Spleen (tissue), 11 donors: ENCODE measurements around the gene KCNQ1. TPM values are rescaled to one million over a fixed set of nuclear protein-coding genes. Genes with fewer than 3 reads are reported as not detected.

Experiments
- DNase-seq: peaks from one replicate; pipeline ENCODE4 v3.0.0-alpha.2; 2020
- H3K27ac ChIP-seq, 8 donors: fragments of 200-600 bp; sonication (generic) in 7 of 8; 1 replicate in 4 of 8; 2 replicates in 4 of 8; pipeline versions ENCODE4 v1.5.0 to v1.8.0; 2016 to 2021; ENCODE audit warnings: inconsistent platforms in 4 of 8, mild to moderate bottlenecking in 4 of 8, moderate library complexity in 1 of 8
- H3K27me3 ChIP-seq, 7 donors: fragments of 200-600 bp; sonication (generic) in 6 of 7; replicated peaks in 1 of 7; 1 replicate in 4 of 7; 2 replicates in 3 of 7; pipeline versions ENCODE4 v1.5.0 to v1.8.0; 2016 to 2021; ENCODE audit warnings: inconsistent platforms in 3 of 7, mild to moderate bottlenecking in 1 of 7
- H3K36me3 ChIP-seq, 6 donors: fragments of 200-600 bp; sonication (generic) in 5 of 6; 1 replicate in 4 of 6; 2 replicates in 2 of 6; pipeline versions ENCODE4 v1.5.0 to v1.8.0; 2016 to 2021; ENCODE audit warnings: inconsistent platforms in 2 of 6
- H3K4me1 ChIP-seq, 6 donors: fragments of 200-600 bp; sonication (generic) in 5 of 6; 1 replicate in 3 of 6; 2 replicates in 3 of 6; pipeline versions ENCODE4 v1.5.0 to v1.8.0; 2016 to 2021; ENCODE audit warnings: inconsistent platforms in 3 of 6
- H3K4me3 ChIP-seq, 8 donors: fragments of 200-600 bp; sonication (generic) in 7 of 8; 1 replicate in 4 of 8; 2 replicates in 4 of 8; pipeline versions ENCODE4 v1.5.0 to v1.8.0; 2016 to 2021; ENCODE audit warnings: inconsistent platforms in 4 of 8, mild to moderate bottlenecking in 4 of 8, moderate library complexity in 2 of 8
- H3K9me3 ChIP-seq, 8 donors: fragments of 200-600 bp; sonication (generic) in 7 of 8; 1 replicate in 4 of 8; 2 replicates in 4 of 8; pipeline versions ENCODE4 v1.5.0 to v1.8.0; 2016 to 2021; ENCODE audit warnings: inconsistent platforms in 4 of 8
- POLR2A ChIP-seq, 3 donors: fragments of 450-650 bp; IDR thresholded peaks; one replicate each; pipeline ENCODE4 v1.5.1; 2017; ENCODE audit warnings: antibody characterized with exemption in 3 of 3, mild to moderate bottlenecking in 1 of 3
- POLR2AphosphoS5 ChIP-seq, 3 donors: sonication (generic); formaldehyde crosslinking; IDR thresholded peaks; one replicate each; pipeline ENCODE4 v1.5.1; 2017; ENCODE audit warnings: antibody characterized with exemption in 3 of 3
- WGBS, 5 donors: extraction: QIAGEN DNeasy Blood & Tissue Kit in 3 of 5; methylation state at CpG; one replicate each; pipeline versions ENCODE4 v1.1.5 to v1.1.7; 2013 to 2018; 5-methylcytosine and 5-hydroxymethylcytosine counted together
- intact Hi-C: fragments of 100-400 bp; cut with DNase I; formaldehyde crosslinking; loops from one replicate; pipeline ENCODE4 v1.15.0; 2023; ENCODE audit warnings: low total_unique reads
- polyA plus RNA-seq, 3 donors: library from polyadenylated mRNA; stranded (reverse); fragments of 200-250 nt; gene quantifications; one replicate each; pipeline ENCODE4 v1.2.1, GENCODE V29; 2013
- total RNA-seq, 7 donors: library from RNA; depleted of rRNA in 3 of 7; stranded (reverse); fragments of >200 nt in 3 of 7; fragmentation: NEBNext Ultra II Directional in 4 of 7; extraction: Animal tissue kit (Norgen Biotek cat#: 25700) in 4 of 7; gene quantifications; one replicate each; pipeline versions ENCODE4 v1.1.0 to v1.2.1, GENCODE V29; 2016 to 2021
- TF ChIP-seq, protein P1 (sequence below), 11 experiments: fragments of 200-600 bp in 7 of 11; fragments of 450-650 bp in 4 of 11; sonication (generic) in 4 of 11; IDR thresholded peaks in 8 of 11; conservative IDR thresholded peaks in 3 of 11; 1 replicate in 7 of 11; 2 replicates in 4 of 11; pipeline versions ENCODE4 v1.4.0 to v1.8.0; 2016 to 2021; ENCODE audit warnings: antibody characterized with exemption in 11 of 11, inconsistent platforms in 4 of 11, mild to moderate bottlenecking in 1 of 11
- donor health status: healthy with polysubstance abuse.
- donor health status: DM: no; HTN: no; CAD: no; lungs with moderate emphysema.
- donor health status: DM: no; HTN: no; CAD: no.
- donor health status: Bipolar disorder and iron deficiency.
- donor health status: healthy.
- donor health status: DM: no; HTN: no; CAD: no.
- donor health status: DM: yes; HTN: yes; CAD: no.

The KCNQ1 gene
- total and polyA plus RNA-seq, 10 donors = 3.3 to 21.6 (median 13.5) TPM

DNA sequence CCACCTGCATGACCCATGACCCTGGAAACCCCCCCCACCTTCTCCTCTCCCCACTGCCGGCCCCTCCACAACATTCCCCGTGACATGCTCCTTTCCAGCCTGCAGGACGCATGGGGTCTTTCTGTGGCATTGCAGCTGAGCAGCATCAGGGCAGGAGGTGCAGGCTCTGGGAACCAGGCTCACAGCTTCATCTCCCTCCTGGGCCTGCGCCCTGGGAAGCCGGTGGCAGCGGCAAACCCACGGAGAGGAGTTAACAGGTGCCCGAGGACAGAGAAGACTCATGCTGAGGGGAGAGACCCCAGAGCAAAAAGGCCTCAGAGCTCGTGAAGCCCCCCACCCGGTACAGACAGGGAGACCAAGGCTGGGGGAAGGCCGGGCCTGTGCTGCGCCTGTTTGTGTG lies 408.6 kb downstream of the KCNQ1 start:
- intact Hi-C loops = no loop called here
- H3K4me1 ChIP-seq = no peaks in the 10 kb centered on the region
- TF ChIP-seq POLR2AphosphoS5 (IDR thresholded peaks at IDR 0.05) (no peak), POLR2A (IDR thresholded peaks at IDR 0.05) (no peak)
- TF ChIP-seq, protein P1, sequence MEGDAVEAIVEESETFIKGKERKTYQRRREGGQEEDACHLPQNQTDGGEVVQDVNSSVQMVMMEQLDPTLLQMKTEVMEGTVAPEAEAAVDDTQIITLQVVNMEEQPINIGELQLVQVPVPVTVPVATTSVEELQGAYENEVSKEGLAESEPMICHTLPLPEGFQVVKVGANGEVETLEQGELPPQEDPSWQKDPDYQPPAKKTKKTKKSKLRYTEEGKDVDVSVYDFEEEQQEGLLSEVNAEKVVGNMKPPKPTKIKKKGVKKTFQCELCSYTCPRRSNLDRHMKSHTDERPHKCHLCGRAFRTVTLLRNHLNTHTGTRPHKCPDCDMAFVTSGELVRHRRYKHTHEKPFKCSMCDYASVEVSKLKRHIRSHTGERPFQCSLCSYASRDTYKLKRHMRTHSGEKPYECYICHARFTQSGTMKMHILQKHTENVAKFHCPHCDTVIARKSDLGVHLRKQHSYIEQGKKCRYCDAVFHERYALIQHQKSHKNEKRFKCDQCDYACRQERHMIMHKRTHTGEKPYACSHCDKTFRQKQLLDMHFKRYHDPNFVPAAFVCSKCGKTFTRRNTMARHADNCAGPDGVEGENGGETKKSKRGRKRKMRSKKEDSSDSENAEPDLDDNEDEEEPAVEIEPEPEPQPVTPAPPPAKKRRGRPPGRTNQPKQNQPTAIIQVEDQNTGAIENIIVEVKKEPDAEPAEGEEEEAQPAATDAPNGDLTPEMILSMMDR (IDR thresholded peaks at IDR 0.05 in 8 of 11, conservative IDR thresholded peaks at IDR 0.05 in 3 of 11) = no peak
- DNase-seq = no peak
- 91 to 96% (median 93%) methylated on average over 12 of the region's 12 CpGs for WGBS, 5 donors
- H3K27me3 ChIP-seq = no peaks in the 10 kb centered on the region
- H3K4me3 ChIP-seq = no peak overlapping the region
- H3K27ac ChIP-seq = no peak overlapping the region
- peaks cover 0 to 1% (median 0%) of the 10 kb centered on the region in 6 donors for H3K36me3 ChIP-seq
- H3K9me3 ChIP-seq = no peaks in the 10 kb centered on the region

DNA sequence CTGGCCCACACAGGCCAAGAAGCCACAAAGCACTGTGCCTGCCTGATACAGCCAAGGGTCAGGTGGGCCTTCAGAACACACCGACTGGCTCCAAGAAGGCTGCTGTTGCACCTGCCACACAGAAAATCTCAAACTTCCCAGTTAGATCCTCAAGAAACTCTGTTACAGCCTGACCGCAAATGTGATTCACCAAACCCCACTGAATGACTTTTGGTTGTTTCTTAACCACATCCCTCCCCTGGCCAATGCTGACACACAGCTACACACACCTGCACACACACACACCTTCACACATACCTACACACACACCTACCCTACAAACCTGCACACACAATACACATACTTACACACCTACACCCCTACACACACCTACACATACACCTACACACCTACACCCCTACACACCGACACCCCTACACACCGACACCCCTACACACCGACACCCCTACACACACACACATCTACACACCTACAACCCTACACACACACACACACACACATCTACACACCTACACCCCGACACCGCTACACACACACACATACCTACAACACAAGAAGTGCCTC lies 409.3 kb downstream of the KCNQ1 start:
- TF ChIP-seq POLR2AphosphoS5 (IDR thresholded peaks at IDR 0.05) (no peak), POLR2A (IDR thresholded peaks at IDR 0.05) (no peak)
- TF ChIP-seq, protein P1 (IDR thresholded peaks at IDR 0.05 in 8 of 11, conservative IDR thresholded peaks at IDR 0.05 in 3 of 11) = no peak
- Histone ChIP-seq H3K4me3 (no peak overlapping the region), H3K27me3 (no peaks in the 10 kb centered on the region), H3K36me3 (no peaks in the 10 kb centered on the region), H3K9me3 (no peaks in the 10 kb centered on the region), H3K27ac (no peak overlapping the region), H3K4me1 (no peaks in the 10 kb centered on the region)
- DNase-seq = no peak
- intact Hi-C loops = no loop called here
- WGBS, 5 donors = 78 to 97% (median 95%) methylated on average over 7 of the region's 7 CpGs

DNA sequence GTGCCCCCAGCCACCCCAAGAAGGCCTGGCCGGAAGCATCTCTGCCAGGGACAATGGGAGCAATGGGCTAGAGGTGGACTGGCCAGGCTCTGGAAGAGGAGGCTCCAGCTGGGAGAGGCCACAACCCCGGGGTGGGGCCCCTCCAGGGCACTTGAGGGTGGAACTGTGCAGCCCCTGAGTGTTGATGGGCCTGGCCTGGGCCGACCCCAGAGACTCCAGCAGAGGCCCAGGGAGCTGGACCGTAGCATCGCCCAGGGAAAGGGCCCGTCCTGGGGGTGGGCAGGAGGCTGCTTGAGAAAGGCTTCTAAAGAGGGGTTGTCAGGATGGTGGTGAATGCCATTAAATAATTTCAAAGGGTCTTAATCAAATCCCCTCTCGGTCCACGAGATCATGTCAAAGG lies 410.4 kb downstream of the KCNQ1 start:
- peaks cover 0 to 3% (median 0%) of the 10 kb centered on the region in 7 donors for H3K27me3 ChIP-seq
- H3K4me1 ChIP-seq = no peaks in the 10 kb centered on the region
- TF ChIP-seq, protein P1 (IDR thresholded peaks at IDR 0.05 in 8 of 11, conservative IDR thresholded peaks at IDR 0.05 in 3 of 11) = no peak
- TF ChIP-seq POLR2A (IDR thresholded peaks at IDR 0.05) (no peak), POLR2AphosphoS5 (IDR thresholded peaks at IDR 0.05) (no peak)
- 84 to 92% (median 89%) methylated on average over 7 to 8 of the region's 8 CpGs for WGBS, 5 donors
- no peaks in the 10 kb centered on the region for H3K9me3 ChIP-seq
- no peak overlapping the region for H3K27ac ChIP-seq
- no peak for DNase-seq
- no peak overlapping the region for H3K4me3 ChIP-seq
- no peaks in the 10 kb centered on the region for H3K36me3 ChIP-seq
- intact Hi-C loops = no loop called here

DNA sequence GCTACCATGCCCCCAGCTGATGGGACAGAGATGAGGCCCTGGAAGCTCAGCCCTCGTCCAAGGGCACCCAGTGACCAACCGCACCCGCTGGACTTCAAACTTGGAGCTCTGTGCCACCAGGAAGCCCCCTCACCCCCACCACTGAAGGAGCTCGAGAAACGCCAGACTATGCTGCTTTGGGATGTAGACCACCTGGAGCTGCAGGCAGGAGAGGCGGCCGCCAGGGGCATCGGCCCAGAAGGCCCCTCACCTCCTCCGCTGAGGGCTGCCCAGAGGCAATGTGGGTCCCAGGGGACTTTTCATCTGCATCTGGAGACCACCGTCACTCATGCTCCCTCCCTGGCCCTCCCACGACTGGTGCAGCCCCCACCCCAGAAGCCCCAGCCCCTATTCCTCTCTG lies 412.5 kb downstream of the KCNQ1 start:
- Histone ChIP-seq H3K4me1 (peaks cover 0 to 4% (median 1%) of the 10 kb centered on the region in 6 donors), H3K27me3 (peaks cover 0 to 24% (median 10%) of the 10 kb centered on the region in 7 donors), H3K9me3 (no peaks in the 10 kb centered on the region), H3K36me3 (no peaks in the 10 kb centered on the region), H3K4me3 (no peak overlapping the region), H3K27ac (no peak overlapping the region)
- WGBS, 5 donors = 69 to 92% (median 85%) methylated on average over 2 to 11 of the region's 11 CpGs
- intact Hi-C loops = no loop called here
- DNase-seq = no peak
- TF ChIP-seq, protein P1 (IDR thresholded peaks at IDR 0.05 in 8 of 11, conservative IDR thresholded peaks at IDR 0.05 in 3 of 11) = no peak
- no peak for TF ChIP-seq POLR2AphosphoS5 (IDR thresholded peaks at IDR 0.05)
- TF ChIP-seq POLR2A (IDR thresholded peaks at IDR 0.05) = no peak
